H9 (cell line): ENCODE data around the gene ATP1A4. TPM values are rescaled to one million over a fixed set of nuclear protein-coding genes. Genes with fewer than 3 reads are reported as not detected.

Source experiments
- DNase-seq: peaks from one replicate; pipeline ENCODE4 v3.0.0-alpha.2; 2017
- H2AFZ ChIP-seq: one replicate; pipeline ENCODE4 v1.6.1; 2013; ENCODE audit warnings: mild to moderate bottlenecking, low read length, control low read depth, moderate library complexity
- H2AK5ac ChIP-seq: 2 replicates; pipeline ENCODE4 v1.6.1; 2013; ENCODE audit warnings: low read length, control low read depth, mixed read lengths; ENCODE audit not compliant: insufficient read length
- H2BK120ac ChIP-seq: one replicate; pipeline ENCODE4 v1.6.1; 2013; ENCODE audit warnings: low read depth, mild to moderate bottlenecking, low read length, control low read depth, inconsistent platforms; ENCODE audit not compliant: poor library complexity, severe bottlenecking
- H2BK12ac ChIP-seq: 2 replicates; pipeline ENCODE4 v1.6.1; 2013; ENCODE audit warnings: low read length, control low read depth, mixed read lengths, low read depth; ENCODE audit not compliant: insufficient read length
- H2BK15ac ChIP-seq: 2 replicates; pipeline ENCODE4 v1.6.1; 2013; ENCODE audit warnings: low read depth, low read length, control low read depth
- H2BK20ac ChIP-seq: one replicate; pipeline ENCODE4 v1.6.1; 2013; ENCODE audit warnings: low read depth, mild to moderate bottlenecking, low read length, control low read depth, inconsistent platforms; ENCODE audit not compliant: poor library complexity, severe bottlenecking
- H2BK5ac ChIP-seq: 2 replicates; pipeline ENCODE4 v1.6.1; 2013; ENCODE audit warnings: low read length, control low read depth, mixed read lengths; ENCODE audit not compliant: insufficient read length
- H3K14ac ChIP-seq: 2 replicates; pipeline ENCODE4 v1.6.1; 2013; ENCODE audit warnings: low read length, control low read depth; ENCODE audit not compliant: insufficient read depth
- H3K18ac ChIP-seq: 2 replicates; pipeline ENCODE4 v1.6.1; 2013; ENCODE audit warnings: low read depth, mild to moderate bottlenecking, mixed read lengths, low read length, control low read depth; ENCODE audit not compliant: insufficient read length
- H3K23ac ChIP-seq: 2 replicates; pipeline ENCODE4 v1.6.1; 2013; ENCODE audit warnings: low read length, control low read depth, mixed read lengths, low read depth; ENCODE audit not compliant: insufficient read length
- H3K23me2 ChIP-seq: 2 replicates; pipeline ENCODE4 v1.6.1; 2013; ENCODE audit warnings: low read depth, mild to moderate bottlenecking, mixed read lengths, low read length, control low read depth; ENCODE audit not compliant: insufficient read length, poor library complexity, severe bottlenecking
- H3K27ac ChIP-seq: 2 replicates; pipeline ENCODE4 v1.5.1; 2013; ENCODE audit warnings: low read length, control low read depth, mixed read lengths, low read depth; ENCODE audit not compliant: insufficient read length
- H3K27me3 ChIP-seq: 2 replicates; pipeline ENCODE4 v1.6.1; 2013; ENCODE audit warnings: low read length, control low read depth, inconsistent platforms; ENCODE audit not compliant: insufficient read depth
- H3K4ac ChIP-seq: 2 replicates; pipeline ENCODE4 v1.6.1; 2013; ENCODE audit warnings: low read depth, mild to moderate bottlenecking, control low read depth, inconsistent platforms, low read length, moderate library complexity
- H3K4me1 ChIP-seq: 2 replicates; pipeline ENCODE4 v1.6.1; 2013; ENCODE audit warnings: low read length, control low read depth, inconsistent platforms; ENCODE audit not compliant: insufficient read depth
- H3K4me2 ChIP-seq: 2 replicates; pipeline ENCODE4 v1.6.1; 2013; ENCODE audit warnings: low read length, control low read depth, mixed read lengths; ENCODE audit not compliant: insufficient read length, insufficient read depth
- H3K56ac ChIP-seq: 2 replicates; pipeline ENCODE4 v1.6.1; 2013; ENCODE audit warnings: low read depth, mild to moderate bottlenecking, mixed read lengths, low read length, control low read depth; ENCODE audit not compliant: insufficient read length
- H3K79me1 ChIP-seq: 2 replicates; pipeline ENCODE4 v1.6.1; 2013; ENCODE audit warnings: low read depth, mild to moderate bottlenecking, moderate library complexity, low read length, control low read depth, inconsistent platforms; ENCODE audit not compliant: insufficient read depth, poor library complexity, severe bottlenecking
- H3K79me2 ChIP-seq: 2 replicates; pipeline ENCODE4 v1.6.1; 2013; ENCODE audit warnings: low read length, control low read depth, inconsistent platforms; ENCODE audit not compliant: insufficient read depth
- H3K9ac ChIP-seq: 2 replicates; pipeline ENCODE4 v1.6.1; 2013; ENCODE audit warnings: low read length, control low read depth, mixed read lengths; ENCODE audit not compliant: insufficient read length; ENCODE audit errors: extremely low read depth
- H3K9me3 ChIP-seq: one replicate; pipeline ENCODE4 v1.6.1; 2013; ENCODE audit warnings: low read depth, low read length, inconsistent platforms; ENCODE audit not compliant: control insufficient read depth
- H3T11ph ChIP-seq: one replicate; pipeline ENCODE4 v1.6.1; 2013; ENCODE audit warnings: mild to moderate bottlenecking, low read length, control low read depth, inconsistent platforms
- H4K20me1 ChIP-seq: one replicate; pipeline ENCODE4 v1.6.1; 2013; ENCODE audit not compliant: control insufficient read depth, insufficient read length, insufficient read depth
- H4K5ac ChIP-seq: 2 replicates; pipeline ENCODE4 v1.6.1; 2013; ENCODE audit warnings: low read depth, mild to moderate bottlenecking, mixed read lengths, low read length, control low read depth; ENCODE audit not compliant: insufficient read length
- H4K8ac ChIP-seq: replicated peaks from 2 replicates; pipeline ENCODE4 v1.6.1; 2013; ENCODE audit warnings: low read length, control low read depth, mixed read lengths, low read depth; ENCODE audit not compliant: insufficient read length
- H4K91ac ChIP-seq: 2 replicates; pipeline ENCODE4 v1.6.1; 2013; ENCODE audit warnings: low read depth, mild to moderate bottlenecking, moderate library complexity, mixed read lengths, low read length, control low read depth; ENCODE audit not compliant: insufficient read length
- H3K27ac Mint-ChIP-seq, 3 experiments: 2 replicates in 2 of 3; 3 replicates in 1 of 3; pipeline ENCODE4 v1.8.0; 2020 to 2021; ENCODE audit warnings: mixed read lengths in 3 of 3, mild to moderate bottlenecking in 1 of 3, moderate library complexity in 1 of 3
- H3K27me3 Mint-ChIP-seq: 2 replicates; pipeline ENCODE4 v1.8.0; 2021; ENCODE audit warnings: low read depth, mild to moderate bottlenecking, moderate library complexity, mixed read lengths
- H3K36me3 Mint-ChIP-seq, 3 experiments: 2 replicates in 2 of 3; 3 replicates in 1 of 3; pipeline ENCODE4 v1.8.0; 2020 to 2021; ENCODE audit warnings: low read depth in 3 of 3, mixed read lengths in 3 of 3; ENCODE audit not compliant: insufficient read depth in 1 of 3
- H3K4me1 Mint-ChIP-seq, 2 experiments: 2 replicates each; pipeline ENCODE4 v1.8.0; 2020; ENCODE audit warnings: mixed read lengths in 2 of 2
- H3K4me3 Mint-ChIP-seq, 2 experiments: 2 replicates in 1 of 2; 3 replicates in 1 of 2; pipeline ENCODE4 v1.8.0; 2020 to 2021; ENCODE audit warnings: mild to moderate bottlenecking in 2 of 2, mixed read lengths in 2 of 2, moderate library complexity in 1 of 2
- H3K9me3 Mint-ChIP-seq, 2 experiments: 2 replicates in 1 of 2; 3 replicates in 1 of 2; pipeline ENCODE4 v1.8.0; 2020; ENCODE audit warnings: mild to moderate bottlenecking in 2 of 2, mixed read lengths in 2 of 2, moderate library complexity in 1 of 2
- WGBS: extraction: QIAGEN DNeasy Blood & Tissue Kit; methylation state at CpG from one replicate; pipeline ENCODE4 v1.1.7; 2013; ENCODE audit warnings: missing lambda C conversion rate, low lambda C conversion rate, mixed read lengths; ENCODE audit not compliant: insufficient read length; ENCODE audit errors: extremely low coverage; 5-methylcytosine and 5-hydroxymethylcytosine counted together
- total RNA-seq: library from RNA; stranded (reverse); gene quantifications from 2 replicates; pipeline ENCODE4 v1.2.1, GENCODE V29; 2021
- TF ChIP-seq, protein P1 (sequence below): fragments of 200-600 bp; sonication (generic); conservative IDR thresholded peaks from 3 replicates; pipeline ENCODE4 v1.8.0; 2021; ENCODE audit warnings: antibody characterized with exemption, mild to moderate bottlenecking

The ATP1A4 gene
- total RNA-seq, 1 experiment from 2014 or later: 0.20 TPM

DNA sequence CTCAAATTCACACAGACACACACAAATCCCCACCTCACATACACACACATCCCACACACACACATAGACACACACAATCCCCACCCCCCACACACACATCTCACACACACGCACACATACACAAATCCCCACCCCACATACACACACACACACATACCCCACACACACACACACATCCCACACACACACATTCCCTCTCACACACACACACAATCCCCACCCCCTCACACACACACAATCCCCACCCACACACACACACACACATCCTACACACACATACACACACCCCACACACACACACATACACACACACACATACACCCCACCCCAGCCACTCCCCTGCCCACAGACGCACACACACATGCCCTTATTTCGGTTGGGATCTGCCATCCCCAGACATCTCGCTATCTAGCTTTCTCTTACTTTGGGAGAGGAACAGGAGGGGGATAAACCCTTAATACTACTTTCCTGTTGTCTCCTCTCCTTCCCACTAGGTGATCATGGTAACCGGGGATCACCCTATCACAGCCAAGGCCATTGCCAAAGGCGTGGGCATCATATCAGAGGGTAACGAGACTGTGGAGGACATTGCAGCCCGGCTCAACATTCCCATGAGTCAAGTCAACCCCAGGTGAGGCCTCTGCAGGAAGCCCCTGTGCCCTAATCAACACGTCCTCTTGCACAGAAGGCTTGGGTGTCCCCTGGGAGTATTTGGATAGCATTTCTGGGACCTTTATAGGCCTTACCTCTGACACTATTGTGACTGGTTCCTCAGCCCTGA, 17.2 kb upstream of the ATP1A4 start:
- Histone ChIP-seq H2BK20ac (no peak overlapping the region), H3K27me3 (no peaks in the 10 kb centered on the region), H3K79me1 (no peaks in the 10 kb centered on the region), H3K18ac (no peak overlapping the region), H2BK120ac (no peak overlapping the region), H3T11ph (no peak overlapping the region), H4K5ac (no peak overlapping the region), H4K91ac (no peak overlapping the region), H3K4me1 (0 out of 2 replicates have a peak, but pooled peaks cover 1% of the 10 kb centered on the region), H2AFZ (no peak overlapping the region), H3K4ac (no peak overlapping the region), H3K56ac (no peak overlapping the region), H3K9me3 (no peaks in the 10 kb centered on the region), H3K23me2 (no peaks in the 10 kb centered on the region), H2BK12ac (no peak overlapping the region), H2BK15ac (no peak overlapping the region), H3K14ac (no peak overlapping the region), H4K20me1 (no peaks in the 10 kb centered on the region), H3K4me2 (no peak overlapping the region), H3K9ac (no peak overlapping the region), H3K27ac (no peak overlapping the region), H4K8ac (no peak overlapping the region), H2BK5ac (no peak overlapping the region), H3K79me2 (no peaks in the 10 kb centered on the region), H2AK5ac (no peak overlapping the region), H3K23ac (no peak overlapping the region)
- Mint-ChIP-seq H3K27ac (no peak overlapping the region; a peak in 1 of 7 replicates), H3K4me1 (peaks cover 0 to 6% of the 10 kb centered on the region in 2 experiments; a peak in 2 of 4 replicates), H3K9me3 (no peaks in the 10 kb centered on the region), H3K27me3 (peaks cover 2% of the 10 kb centered on the region), H3K4me3 (no peak overlapping the region), H3K36me3 (peaks cover 0 to 77% (median 64%) of the 10 kb centered on the region in 3 experiments; a peak in 6 of 7 replicates)
- TF ChIP-seq, protein P1, sequence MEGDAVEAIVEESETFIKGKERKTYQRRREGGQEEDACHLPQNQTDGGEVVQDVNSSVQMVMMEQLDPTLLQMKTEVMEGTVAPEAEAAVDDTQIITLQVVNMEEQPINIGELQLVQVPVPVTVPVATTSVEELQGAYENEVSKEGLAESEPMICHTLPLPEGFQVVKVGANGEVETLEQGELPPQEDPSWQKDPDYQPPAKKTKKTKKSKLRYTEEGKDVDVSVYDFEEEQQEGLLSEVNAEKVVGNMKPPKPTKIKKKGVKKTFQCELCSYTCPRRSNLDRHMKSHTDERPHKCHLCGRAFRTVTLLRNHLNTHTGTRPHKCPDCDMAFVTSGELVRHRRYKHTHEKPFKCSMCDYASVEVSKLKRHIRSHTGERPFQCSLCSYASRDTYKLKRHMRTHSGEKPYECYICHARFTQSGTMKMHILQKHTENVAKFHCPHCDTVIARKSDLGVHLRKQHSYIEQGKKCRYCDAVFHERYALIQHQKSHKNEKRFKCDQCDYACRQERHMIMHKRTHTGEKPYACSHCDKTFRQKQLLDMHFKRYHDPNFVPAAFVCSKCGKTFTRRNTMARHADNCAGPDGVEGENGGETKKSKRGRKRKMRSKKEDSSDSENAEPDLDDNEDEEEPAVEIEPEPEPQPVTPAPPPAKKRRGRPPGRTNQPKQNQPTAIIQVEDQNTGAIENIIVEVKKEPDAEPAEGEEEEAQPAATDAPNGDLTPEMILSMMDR: no peak
- WGBS: 100% methylated on average over 1 of the region's 9 CpGs
- DNase-seq: no peak
